ENCODE results near the gene NPY2R. TPM values are rescaled to one million over a fixed set of nuclear protein-coding genes. Genes with fewer than 3 reads are reported as not detected.

NPY2R gene, protein sequence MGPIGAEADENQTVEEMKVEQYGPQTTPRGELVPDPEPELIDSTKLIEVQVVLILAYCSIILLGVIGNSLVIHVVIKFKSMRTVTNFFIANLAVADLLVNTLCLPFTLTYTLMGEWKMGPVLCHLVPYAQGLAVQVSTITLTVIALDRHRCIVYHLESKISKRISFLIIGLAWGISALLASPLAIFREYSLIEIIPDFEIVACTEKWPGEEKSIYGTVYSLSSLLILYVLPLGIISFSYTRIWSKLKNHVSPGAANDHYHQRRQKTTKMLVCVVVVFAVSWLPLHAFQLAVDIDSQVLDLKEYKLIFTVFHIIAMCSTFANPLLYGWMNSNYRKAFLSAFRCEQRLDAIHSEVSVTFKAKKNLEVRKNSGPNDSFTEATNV
- 1.4 TPM for total RNA-seq (ENCODE audit: insufficient read depth, low replicate concordance)

DNA sequence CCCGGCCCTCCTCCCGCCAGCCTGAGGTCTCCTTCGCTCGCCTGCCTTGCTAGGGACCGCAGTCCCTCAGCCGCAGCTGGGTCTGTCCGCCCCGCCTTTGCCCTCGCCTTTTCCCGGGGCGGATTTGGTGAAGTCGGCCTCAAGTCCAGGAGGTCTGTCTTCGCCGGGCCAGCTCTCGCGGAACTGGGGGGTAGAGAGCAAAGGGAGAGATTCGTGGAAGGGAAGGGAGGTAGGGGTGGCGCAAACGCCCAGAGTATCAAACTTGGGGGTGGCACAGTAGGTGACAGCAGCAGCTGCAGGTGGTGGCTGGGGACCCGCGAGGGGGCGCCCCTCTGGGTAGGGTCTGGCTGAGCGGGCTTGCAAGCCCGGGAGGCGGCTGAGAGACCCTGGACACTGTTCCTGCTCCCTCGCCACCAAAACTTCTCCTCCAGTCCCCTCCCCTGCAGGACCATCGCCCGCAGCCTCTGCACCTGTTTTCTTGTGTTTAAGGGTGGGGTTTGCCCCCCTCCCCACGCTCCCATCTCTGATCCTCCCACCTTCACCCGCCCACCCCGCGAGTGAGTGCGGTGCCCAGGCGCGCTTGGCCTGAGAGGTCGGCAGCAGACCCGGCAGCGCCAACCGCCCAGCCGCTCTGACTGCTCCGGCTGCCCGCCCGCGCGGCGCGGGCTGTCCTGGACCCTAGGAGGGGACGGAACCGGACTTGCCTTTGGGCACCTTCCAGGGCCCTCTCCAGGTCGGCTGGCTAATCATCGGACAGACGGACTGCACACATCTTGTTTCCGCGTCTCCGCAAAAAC lies at the start of gene NPY2R:
Gene NPY2R (plus strand): TSS at position 379 of the 797 bp plus-strand sequence. CDS start 5,304 bp downstream, outside the sequence.
- DNase-seq (ENCODE audit: low spot score): no peak

DNA sequence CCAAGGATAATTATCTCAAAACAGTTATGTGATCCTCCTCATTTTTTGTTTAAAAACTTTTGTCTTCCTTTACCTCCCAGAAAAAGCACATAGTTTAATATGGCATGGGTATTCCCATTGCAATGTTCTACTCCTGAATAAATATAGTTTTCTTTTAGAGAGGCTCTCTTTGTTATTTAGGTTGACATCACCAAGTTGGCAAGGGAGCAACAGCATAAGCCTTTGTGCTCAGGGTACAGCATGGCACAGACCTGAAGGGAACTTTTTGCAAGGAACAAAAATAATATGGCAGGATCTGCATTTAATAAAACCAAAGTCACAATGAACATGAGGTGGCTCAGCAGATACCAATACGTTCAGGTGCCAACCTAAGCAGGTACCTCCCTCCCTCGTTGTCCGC lies 47.1 kb upstream of the NPY2R start:
- DNase-seq (ENCODE audit: low spot score): no peak

DNA sequence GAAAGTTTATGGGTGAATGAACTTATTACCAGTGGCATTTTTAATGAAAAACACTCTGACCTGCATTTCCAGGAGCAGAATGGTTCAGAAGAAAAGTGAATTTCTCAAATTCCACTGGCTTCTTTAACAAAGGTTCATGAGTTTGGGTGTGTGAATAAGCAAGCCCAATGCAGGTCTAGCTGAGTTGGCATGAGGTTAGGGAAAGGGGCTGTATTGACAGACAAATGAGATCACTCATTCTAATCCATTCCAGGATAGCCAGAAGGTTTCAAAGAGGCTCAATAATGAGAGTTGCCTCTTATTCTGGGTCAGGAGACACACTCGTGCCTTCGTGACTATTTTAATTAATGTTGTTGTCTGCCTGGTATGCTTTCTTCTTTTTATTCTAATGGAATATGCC lies 43.7 kb upstream of the NPY2R start:
- DNase-seq (ENCODE audit: low spot score): no peak

DNA sequence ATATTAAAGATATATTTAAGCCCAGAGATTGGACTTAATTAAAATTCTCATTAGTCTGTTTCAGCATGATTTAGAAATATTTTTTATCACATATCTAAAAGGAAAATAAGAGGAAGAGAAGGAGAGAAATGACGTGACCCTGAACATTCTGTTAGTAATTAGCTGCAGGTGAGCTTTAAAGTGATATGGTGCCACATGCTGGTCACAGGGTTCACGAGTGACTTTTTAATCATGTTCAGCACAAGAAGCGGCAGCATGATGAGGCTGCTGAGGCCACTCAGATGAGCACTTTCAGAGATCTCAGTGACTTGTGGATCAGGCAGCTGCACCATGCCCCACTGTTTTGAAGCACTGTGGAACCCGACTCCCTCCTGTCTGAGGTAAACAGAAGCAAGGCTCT lies 37.9 kb upstream of the NPY2R start:
- no peak for DNase-seq (ENCODE audit: low spot score)

DNA sequence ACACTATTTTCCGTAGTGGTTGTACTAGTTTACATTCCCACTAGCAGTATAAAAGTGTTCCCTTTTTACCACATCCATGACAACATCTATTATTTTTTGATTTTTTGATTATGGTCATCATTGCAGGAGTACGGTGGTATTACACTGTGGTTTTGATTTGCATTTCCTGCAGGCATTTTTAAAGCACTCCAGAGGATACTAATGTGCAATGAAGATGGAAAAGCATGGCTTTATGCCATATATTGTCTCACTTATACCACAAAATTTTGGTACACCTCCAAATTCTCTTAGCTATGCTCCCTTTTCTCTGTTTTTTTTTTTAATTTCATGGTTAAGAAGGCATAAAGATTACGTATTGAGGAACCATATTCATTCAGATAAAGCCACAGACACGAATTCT lies 35.1 kb upstream of the NPY2R start:
- no peak for DNase-seq (ENCODE audit: low spot score)

DNA sequence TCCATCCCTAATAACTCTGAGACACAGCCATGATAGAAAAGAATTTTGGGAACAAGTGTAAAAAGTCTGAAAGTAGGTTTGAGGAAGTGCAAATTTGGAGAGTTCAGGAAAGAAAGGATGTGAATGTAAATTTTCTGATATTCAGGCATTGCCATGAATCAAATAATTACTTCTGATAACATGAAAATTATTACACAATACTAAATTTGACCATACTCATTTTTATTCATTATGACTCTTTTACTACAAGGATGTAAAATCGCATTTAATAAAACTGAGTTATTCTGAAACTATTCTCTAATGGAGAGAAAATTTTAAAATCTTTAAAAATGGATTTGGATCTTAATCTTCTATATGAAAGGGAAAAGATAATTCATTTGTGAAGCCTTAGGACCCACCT lies 33.8 kb upstream of the NPY2R start:
- no peak for DNase-seq (ENCODE audit: low spot score)

DNA sequence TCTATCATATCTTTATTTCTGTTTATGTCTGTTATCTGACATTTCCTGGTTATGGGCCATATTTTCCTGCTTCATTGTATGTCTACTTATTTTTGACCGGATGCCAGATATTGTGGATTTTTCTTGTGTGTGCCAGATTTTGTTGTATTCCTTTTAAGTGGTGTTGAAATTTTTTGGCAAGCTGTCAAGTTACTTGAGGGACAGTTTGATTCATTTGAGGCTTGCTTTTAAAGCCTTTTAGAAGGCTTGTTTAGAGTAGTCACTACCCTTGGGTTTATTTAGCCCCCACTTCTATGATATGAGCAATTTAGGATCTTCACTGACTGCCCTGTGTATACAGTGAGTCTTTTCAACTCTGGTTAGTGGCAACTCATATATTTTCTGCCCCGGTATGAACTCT lies 29.2 kb upstream of the NPY2R start:
- DNase-seq (ENCODE audit: low spot score): peak; percentile 52

DNA sequence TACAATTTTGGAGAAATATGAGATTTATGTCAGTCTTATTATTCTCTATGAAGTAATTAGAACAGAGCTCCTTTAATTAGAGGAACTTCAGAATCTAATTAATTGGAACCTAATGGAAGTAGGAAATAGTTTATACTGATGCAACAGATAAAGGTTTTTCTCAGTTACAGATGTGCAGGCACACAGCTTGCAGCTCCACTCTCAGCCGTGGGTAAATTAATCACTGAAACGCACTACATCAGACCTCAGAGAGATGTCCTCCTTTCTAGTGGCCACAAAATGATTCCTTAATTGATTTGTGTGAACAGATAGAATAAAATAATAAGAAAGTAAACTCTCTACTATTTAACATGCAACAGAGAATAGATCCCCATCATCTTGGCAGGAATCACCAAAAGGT lies 21.5 kb upstream of the NPY2R start:
- DNase-seq (ENCODE audit: low spot score): no peak

DNA sequence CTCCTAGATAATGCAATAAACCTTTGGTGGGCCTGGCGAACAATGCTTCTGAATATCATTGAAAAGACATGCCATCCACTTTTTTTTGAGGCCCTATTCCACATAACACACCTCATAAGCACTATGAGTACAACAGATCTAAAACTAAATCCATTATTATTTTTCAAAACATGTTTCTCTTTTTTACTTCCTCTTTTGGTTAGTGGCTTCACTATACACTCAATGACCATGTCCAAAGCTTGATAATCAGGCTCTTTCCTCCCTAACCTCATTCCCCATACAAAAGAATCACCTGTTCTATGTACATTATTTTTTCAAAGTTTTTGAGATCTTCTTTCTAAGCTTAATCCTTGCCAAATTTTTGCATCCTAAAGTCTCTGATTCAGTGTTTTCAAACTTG lies 20.4 kb upstream of the NPY2R start:
- no peak for DNase-seq (ENCODE audit: low spot score)

DNA sequence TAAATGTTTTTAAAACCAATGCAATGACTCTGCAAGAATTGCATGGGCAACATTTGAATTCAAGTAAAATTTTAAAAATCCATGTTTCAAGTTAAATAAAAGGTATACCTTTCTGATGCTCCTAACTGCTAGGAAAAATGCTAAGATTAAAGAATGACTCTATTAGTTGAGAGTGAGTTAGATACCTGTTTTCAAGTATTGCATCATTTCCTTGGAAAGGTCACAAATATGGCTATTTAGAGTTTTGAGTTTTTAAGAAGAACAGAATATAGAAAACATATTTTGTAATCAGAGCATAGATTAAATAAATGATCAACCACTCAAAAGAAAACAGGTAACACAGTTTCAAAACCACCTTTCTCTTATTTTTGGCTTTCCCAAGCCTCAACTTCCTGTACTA lies 18.3 kb upstream of the NPY2R start:
- no peak for DNase-seq (ENCODE audit: low spot score)

DNA sequence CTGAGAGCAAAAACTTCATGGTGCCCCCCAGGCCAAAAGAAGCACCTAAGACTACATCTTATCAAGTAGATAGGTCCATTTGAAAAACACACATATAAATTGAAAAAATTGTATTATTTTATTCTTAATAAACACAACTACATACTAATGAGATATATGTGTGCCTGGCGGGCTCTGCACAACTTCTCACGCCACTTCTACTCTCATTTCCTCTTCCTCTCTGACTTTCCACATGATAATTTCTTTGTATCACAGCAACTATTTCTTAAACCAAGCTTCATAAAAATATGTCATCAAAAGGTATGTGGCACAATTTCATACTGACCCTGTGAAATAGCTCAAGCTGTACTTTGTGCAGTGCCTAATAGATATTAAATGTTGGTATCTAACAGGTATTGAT lies 10.7 kb upstream of the NPY2R start:
- DNase-seq (ENCODE audit: low spot score): no peak

DNA sequence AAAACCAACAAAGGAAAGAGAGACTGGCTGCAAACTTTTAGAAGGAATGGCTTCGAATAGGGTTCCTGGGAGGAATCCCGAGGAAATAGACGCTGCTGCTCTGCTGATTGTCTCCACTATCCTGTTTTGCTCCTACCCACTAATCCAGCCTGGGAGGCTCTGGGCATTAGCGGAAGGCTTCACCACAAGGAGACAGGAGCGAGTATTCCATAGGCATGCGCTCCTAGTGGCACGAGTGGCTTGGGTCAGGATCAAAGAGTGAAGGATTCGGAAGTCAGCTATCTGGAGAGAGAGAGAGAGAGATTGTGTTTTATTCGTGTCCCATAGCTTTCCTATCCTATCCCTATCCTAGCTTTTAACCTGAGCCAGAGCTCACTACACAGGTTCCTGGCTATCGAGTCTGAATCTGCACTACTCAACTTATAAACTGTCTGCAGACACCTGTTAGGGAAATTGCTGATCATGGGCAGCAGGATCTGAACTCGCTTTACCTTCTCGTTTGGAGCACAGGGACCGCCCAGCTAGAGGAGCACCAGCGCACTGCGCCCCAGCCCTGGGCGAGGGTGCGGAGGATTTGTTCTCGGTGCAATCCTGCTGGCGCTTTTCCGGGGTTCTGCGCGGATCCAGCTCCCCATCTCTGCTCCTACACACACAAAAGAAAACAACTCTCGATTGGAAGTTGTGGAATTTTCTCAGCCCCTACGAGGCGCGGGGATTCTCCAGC lies 740 bp upstream of the NPY2R start:
- DNase-seq (ENCODE audit: low spot score): peak; percentile 8

DNA sequence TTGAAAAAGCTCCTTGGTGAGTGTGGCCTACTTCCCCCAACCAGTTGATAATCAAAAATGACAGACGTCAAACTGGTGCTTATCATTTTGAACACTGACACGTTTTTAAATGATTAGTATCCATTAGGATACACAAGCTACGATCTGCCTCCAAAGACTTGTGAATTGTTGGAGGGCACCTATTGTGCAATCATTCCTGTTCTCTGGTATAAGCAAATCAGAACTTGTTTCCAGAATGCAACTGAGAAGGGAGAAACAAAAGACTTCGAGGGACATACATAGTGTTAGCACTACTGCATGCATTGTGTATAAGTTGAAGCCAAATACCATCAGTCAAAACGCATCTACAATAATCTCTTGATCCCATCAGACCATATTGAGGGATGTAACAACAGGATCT lies 11.6 kb downstream of the NPY2R start:
- no peak for DNase-seq (ENCODE audit: low spot score)

DNA sequence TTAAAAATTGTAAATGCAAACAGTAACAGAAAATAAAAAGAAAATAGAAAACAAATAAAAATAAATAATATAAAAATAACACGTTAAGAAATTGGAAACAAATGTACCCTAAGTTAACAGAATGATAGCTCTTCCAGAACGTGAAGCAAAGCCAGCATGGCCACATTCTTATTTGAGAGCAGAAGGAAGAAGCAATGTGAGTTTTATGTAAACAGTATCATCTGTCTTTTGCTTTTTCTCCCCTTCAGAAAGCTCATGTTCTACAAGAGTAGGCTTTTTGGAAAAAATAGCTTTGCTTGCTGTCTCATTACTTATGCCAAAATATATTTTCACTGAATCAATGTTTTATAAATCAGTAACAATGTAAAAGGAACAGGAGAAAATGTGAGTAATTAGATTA lies 18.7 kb downstream of the NPY2R start:
- DNase-seq (ENCODE audit: low spot score): no peak

DNA sequence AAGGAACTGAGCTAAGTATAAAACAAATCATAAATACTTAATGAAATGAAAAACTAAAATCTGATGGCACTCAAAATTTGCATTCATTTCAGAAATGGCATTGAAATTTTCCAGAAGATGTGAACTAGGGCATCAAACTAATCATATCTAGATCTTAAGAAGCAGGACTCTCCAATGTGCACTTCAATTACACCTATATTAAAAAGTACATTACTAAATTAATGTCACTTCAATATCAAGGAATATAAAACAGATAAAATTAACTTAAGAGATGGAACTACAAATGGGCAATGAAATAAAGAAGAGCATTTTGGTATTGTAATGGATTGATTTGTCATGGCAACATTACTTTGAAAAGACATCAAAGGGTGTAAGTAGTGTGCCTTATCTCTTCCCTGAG lies 20.3 kb downstream of the NPY2R start:
- no peak for DNase-seq (ENCODE audit: low spot score)

DNA sequence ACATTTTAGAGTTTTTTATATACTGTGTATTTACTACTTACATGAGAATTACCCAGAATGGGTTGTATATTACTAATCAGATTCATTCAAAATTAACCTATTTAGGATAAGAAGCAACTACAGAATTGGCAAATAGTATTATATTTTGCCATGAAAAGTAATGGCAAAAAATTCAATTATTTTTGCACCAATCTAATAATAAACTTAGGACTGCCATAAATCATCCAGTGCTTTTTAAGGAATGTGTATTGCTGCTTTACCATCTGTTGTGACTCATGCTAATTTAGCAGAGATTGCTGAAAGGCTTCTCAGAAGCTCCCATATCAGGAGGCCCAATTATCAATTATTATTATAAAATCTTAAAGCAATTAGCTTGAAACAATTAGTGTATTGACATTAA lies 24.0 kb downstream of the NPY2R start:
- no peak for DNase-seq (ENCODE audit: low spot score)

DNA sequence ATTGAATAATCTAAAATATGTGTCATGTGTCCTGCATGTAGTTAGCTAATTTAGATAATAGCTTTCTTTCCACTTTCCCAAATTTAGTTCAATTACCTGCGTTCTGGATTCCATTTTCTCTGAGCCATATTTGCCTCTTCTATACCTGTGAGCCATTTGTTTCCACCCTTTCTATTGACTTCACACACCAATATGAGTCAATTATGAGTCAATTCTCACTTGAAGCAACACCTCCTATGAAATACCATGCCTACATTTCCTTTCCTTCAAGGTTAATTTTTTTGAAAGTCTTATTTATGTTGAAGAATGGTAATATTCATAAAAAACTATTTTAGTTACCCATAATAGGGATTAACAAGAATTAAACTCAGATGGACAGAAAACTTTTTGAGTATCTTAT lies 25.8 kb downstream of the NPY2R start:
- no peak for DNase-seq (ENCODE audit: low spot score)

DNA sequence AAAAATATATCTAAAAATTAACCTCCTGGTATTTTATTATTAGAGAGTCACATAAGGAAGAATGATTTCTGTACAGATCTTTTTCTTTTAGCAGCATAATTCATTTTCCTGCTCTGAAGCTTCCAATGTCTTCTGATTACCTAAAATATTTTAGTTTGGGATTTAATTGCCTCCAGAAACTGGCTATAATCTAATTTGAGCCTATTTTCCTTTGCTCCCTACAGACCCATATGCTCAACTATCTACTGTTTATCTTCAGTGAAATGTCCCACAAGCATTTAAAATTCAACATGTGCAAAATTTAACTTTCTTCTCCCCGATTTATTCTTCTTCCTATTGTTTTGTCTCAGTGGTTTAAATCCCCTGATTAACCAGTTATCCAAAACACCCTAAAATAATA lies 29.1 kb downstream of the NPY2R start:
- DNase-seq (ENCODE audit: low spot score): no peak

DNA sequence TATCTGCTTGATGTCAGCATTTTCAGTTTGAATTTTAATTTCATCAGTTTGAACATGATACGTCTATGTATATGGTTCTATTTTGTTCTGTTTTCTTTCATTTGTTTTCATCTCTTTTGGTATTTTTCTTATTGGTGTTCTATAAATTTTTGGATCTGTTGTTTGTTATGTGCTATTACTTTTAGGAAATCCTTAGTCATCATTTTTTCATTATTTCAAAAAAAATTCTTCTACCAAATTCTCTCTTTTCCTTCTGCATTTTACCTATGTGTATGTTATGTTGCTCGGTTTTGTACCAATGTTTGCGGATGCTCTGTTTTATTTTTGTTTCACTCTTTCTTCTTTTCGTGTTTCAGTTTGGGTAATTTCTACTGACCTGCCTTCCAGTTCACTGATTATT lies 32.8 kb downstream of the NPY2R start:
- DNase-seq (ENCODE audit: low spot score): no peak

DNA sequence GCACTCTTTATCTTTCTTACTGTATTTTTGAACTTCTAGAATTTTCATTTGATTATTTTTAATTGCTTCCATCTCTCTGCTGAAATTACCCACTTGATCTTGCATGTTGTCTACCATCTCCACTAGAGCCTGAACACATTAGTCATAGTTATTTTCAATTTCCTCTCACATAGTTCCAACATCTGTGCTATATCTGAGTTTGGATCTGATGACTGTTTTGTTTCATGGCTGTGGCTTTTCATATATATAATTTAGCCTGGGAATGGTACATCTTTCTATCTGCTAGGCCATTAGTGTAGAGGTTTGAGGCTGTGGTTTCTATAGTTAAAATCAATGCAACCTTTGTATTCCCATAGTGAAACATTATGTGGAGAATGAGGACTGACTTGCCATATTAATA lies 33.2 kb downstream of the NPY2R start:
- no peak for DNase-seq (ENCODE audit: low spot score)

DNA sequence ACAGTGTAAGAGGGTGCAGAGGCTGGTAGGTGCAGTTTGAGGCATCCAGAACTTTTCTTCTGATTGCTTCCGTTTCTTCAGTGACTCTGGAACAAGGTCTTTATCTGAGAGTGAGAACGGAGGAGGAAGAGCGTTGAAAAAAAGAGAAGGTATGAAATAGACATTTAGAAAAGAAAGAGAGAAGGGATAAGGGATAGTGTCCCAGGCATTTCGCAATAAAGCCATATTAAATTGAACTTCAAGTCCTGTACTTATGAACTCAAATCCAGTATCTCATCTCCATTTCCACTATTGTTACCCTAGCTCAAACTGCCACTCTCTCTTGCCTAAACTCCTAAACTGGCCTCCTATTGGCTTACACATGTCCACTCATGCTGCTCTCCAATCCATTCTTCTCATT lies 36.7 kb downstream of the NPY2R start:
- no peak for DNase-seq (ENCODE audit: low spot score)
